Activated CD4-positive, alpha-beta T cell treated with anti-CD3 and anti-CD28 coated beads, Interleukin-2, Interleukin-6, amounts not matched to agents 100 ng/mL and 50 ng/mL, durations not matched to agents 16 hours and 8 hours (primary cell): ENCODE data around the gene CIB1.

ENCODE experiments used
- DNase-seq: peaks from one replicate; pipeline ENCODE4 v3.0.0-alpha.2; 2020

The CIB1 gene

GRCh38 chr15:90239371-90239770 is 5.6 kb upstream of the CIB1 start:
- no peak for DNase-seq

- DNase-seq = no peak
Observed at GRCh38 chr15:90234096-90234988, 601 bp upstream of the CIB1 start, which contains the start of gene GDPGP1. TSS of gene GDPGP1 (plus strand) at chr15:90234209. CDS start at chr15:90240909, 6,700 bp downstream.

GRCh38 chr15:90232941-90233386 is 777 bp downstream of the CIB1 start:
- DNase-seq = no peak

GRCh38 chr15:90232196-90232595 is 1.5 kb downstream of the CIB1 start:
- DNase-seq = peak; percentile 25

GRCh38 chr15:90231028-90232017 is 2.4 kb downstream of the CIB1 start:
- peak; percentile 83 for DNase-seq

GRCh38 chr15:90230610-90231009 is 3.1 kb downstream of the CIB1 start:
- no peak for DNase-seq

- no peak for DNase-seq
Observed at GRCh38 chr15:90230071-90230494, 3.7 kb downstream of the CIB1 start.

GRCh38 chr15:90228960-90229359 is 4.8 kb downstream of the CIB1 start:
- DNase-seq = no peak

GRCh38 chr15:90227816-90228772 is 5.6 kb downstream of the CIB1 start:
- DNase-seq = no peak

- no peak for DNase-seq
Observed at GRCh38 chr15:90227336-90227735, 6.4 kb downstream of the CIB1 start.

GRCh38 chr15:90225504-90226234 is 8.1 kb downstream of the CIB1 start:
- no peak for DNase-seq

GRCh38 chr15:90225047-90225446 is 8.7 kb downstream of the CIB1 start:
- no peak for DNase-seq

GRCh38 chr15:90223441-90224165 is 10.1 kb downstream of the CIB1 start:
- DNase-seq = no peak

- DNase-seq = no peak
Observed at GRCh38 chr15:90222547-90222946, 11.2 kb downstream of the CIB1 start.

- DNase-seq = peak; percentile 45
Observed at GRCh38 chr15:90221246-90221900, 12.4 kb downstream of the CIB1 start.

- peak; percentile 62 for DNase-seq
Observed at GRCh38 chr15:90219421-90220141, 14.2 kb downstream of the CIB1 start.

- DNase-seq = no peak
Observed at GRCh38 chr15:90217671-90218394, 15.9 kb downstream of the CIB1 start.

GRCh38 chr15:90214553-90215196 is 19.1 kb downstream of the CIB1 start:
- DNase-seq = no peak
